ENCODE results near the gene CTH. TPM values are rescaled to one million over a fixed set of nuclear protein-coding genes. Genes with fewer than 3 reads are reported as not detected.
"Not testable (repeated sequence)": the region's sequence is repeated elsewhere in the genome, so short reads cannot be mapped to it uniquely, and the experiment has no call there.

Gene CTH
- 0.69 and 0.77 TPM in 2 replicates for total RNA-seq (2014; rRNA removed)
- polyA plus RNA-seq (2012): 0.90 TPM

- peak; percentile 93 for DNase-seq (ENCODE audit: low read depth)
Measured at GRCh38 chr1:70410604-70411359, at the start of gene CTH. Gene CTH (plus strand): TSS chr1:70411268. CDS start chr1:70411416, 148 bp downstream.

GRCh38 chr1:70361727-70362398, 49.2 kb upstream of the CTH start:
- peak; percentile 45 for DNase-seq (ENCODE audit: low read depth)

- DNase-seq (ENCODE audit: low read depth): no peak
Measured at GRCh38 chr1:70364439-70364838, 46.6 kb upstream of the CTH start.

- not testable (repeated sequence) for DNase-seq (ENCODE audit: low read depth)
Measured at GRCh38 chr1:70366425-70366952, 44.6 kb upstream of the CTH start.

- not testable (repeated sequence) for DNase-seq (ENCODE audit: low read depth)
Measured at GRCh38 chr1:70366997-70367396, 44.1 kb upstream of the CTH start.

- DNase-seq (ENCODE audit: low read depth): not testable (repeated sequence)
Measured at GRCh38 chr1:70367397-70367796, 43.7 kb upstream of the CTH start.

- DNase-seq (ENCODE audit: low read depth): not testable (repeated sequence)
Measured at GRCh38 chr1:70371586-70371985, 39.5 kb upstream of the CTH start.

- no peak for DNase-seq (ENCODE audit: low read depth)
Measured at GRCh38 chr1:70372426-70372825, 38.6 kb upstream of the CTH start.

- not testable (repeated sequence) for DNase-seq (ENCODE audit: low read depth)
Measured at GRCh38 chr1:70373580-70373979, 37.5 kb upstream of the CTH start.

- no peak for DNase-seq (ENCODE audit: low read depth)
Measured at GRCh38 chr1:70376196-70376595, 34.9 kb upstream of the CTH start.

GRCh38 chr1:70382682-70383081, 28.4 kb upstream of the CTH start:
- DNase-seq (ENCODE audit: low read depth): no peak

GRCh38 chr1:70383483-70383882, 27.6 kb upstream of the CTH start:
- DNase-seq (ENCODE audit: low read depth): no peak

- no peak for DNase-seq (ENCODE audit: low read depth)
Measured at GRCh38 chr1:70384542-70384941, 26.5 kb upstream of the CTH start.

GRCh38 chr1:70385477-70385876, 25.6 kb upstream of the CTH start:
- no peak for DNase-seq (ENCODE audit: low read depth)

- no peak for DNase-seq (ENCODE audit: low read depth)
Measured at GRCh38 chr1:70386121-70386520, 24.9 kb upstream of the CTH start.

- DNase-seq (ENCODE audit: low read depth): no peak
Measured at GRCh38 chr1:70387507-70387906, 23.6 kb upstream of the CTH start.

GRCh38 chr1:70392626-70393025, 18.4 kb upstream of the CTH start:
- DNase-seq (ENCODE audit: low read depth): no peak

- DNase-seq (ENCODE audit: low read depth): no peak
Measured at GRCh38 chr1:70396607-70397006, 14.5 kb upstream of the CTH start.

GRCh38 chr1:70397013-70397412, 14.1 kb upstream of the CTH start:
- no peak for DNase-seq (ENCODE audit: low read depth)

- DNase-seq (ENCODE audit: low read depth): no peak
Measured at GRCh38 chr1:70400335-70400734, 10.7 kb upstream of the CTH start.

- no peak for DNase-seq (ENCODE audit: low read depth)
Measured at GRCh38 chr1:70401974-70402373, 9.1 kb upstream of the CTH start.

- DNase-seq (ENCODE audit: low read depth): no peak
Measured at GRCh38 chr1:70403759-70404158, 7.3 kb upstream of the CTH start.

Data from LHCN-M2 (cell line).